NCI-H128 (cell line): ENCODE results near the gene PKHD1.
"Not testable (repeated sequence)": the region's sequence is repeated elsewhere in the genome, so short reads cannot be mapped to it uniquely, and the experiment has no call there.

Experiments used
- DNase-seq: peaks from one replicate; lab custom pipeline; 2025; ENCODE audit not compliant: unreplicated experiment; lab: John Stamatoyannopoulos, UW

Gene PKHD1

DNA sequence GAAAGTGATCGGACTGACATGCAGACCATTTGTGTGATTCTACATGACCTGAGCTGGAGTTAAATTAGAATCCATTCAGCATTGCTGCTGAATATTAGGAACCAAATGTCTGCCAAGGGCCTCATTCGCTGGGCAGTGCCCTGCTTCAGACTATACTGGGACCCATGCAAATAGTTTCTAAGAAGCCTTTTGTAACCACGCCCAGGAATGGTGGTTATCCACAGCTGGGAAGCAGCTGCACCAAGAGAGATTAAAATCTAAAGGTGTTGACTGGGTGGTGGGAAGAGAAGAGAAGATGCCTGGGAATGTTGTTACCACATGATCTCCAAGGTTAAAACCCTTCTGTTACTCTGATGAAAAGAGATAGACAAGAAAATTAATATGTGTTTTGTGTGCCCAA is 156.8 kb downstream of the PKHD1 start:
- no peak for DNase-seq

DNA sequence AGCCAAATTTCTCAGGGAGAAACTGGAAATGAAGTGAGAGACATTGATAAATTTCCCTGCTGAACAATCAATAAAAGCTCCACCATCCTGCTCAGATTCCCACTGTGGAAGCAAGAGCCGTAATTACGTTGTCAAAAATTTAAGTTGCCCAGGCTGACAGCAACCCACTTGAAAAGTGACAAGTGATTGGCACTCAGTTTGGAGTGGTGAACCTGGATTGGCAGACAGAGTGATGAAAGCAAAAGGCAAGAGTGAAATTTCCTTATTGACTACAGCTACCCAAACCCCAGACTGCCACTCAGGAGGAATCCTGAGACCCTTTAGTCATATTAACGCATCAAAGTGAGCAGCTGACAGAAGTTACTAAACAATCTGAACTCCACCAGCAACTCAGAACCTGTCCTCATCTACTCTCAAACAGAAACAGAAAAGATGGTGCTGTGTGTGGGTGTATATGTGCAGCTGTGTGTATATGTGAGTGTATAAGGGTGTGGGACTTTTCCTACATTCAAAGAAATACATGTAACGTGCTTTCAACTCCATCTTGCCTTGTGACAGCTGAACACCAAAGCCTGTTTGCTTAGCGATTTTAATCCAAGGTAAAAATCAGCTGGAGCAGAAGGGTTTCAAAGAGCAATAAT is 157.4 kb downstream of the PKHD1 start:
- no peak for DNase-seq

DNA sequence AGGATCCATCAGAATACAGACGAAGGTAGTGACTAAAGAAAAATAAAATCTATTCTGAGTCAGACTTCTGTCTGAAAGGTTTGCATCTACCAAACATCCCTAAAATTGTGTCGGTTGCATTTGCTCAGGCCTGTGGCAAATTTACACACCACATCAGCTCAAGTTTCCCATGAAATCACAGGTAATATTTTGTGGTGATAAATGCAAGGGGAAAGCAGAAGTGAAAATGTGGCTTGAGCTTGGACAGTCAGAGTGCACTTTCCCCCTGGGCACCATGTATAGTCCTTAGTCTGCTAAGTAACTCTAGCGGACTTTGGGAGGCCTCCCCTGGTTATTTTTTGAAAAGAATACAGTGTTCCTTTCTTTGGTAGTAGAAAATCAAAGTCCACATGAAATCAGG is 159.1 kb downstream of the PKHD1 start:
- DNase-seq = no peak

DNA sequence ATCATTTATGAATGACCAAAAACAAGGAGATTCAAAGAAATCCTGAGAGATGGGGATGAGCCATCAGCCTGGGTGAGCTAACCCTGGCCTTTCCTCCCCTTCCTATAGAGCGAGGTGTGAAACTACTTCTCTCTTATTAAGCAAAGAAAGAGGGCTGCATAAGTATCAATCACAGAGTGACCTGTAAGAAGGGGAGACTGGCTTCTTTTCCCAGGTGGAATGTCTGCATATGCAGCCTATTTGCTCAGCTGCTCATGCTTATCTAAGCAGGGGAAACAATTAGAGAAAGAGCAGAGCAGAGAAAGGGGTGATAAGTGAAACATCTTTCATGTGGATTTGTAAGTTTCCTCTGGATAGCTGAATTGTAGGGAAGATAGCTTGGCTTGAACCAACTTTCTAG is 160.0 kb downstream of the PKHD1 start:
- DNase-seq = no peak

DNA sequence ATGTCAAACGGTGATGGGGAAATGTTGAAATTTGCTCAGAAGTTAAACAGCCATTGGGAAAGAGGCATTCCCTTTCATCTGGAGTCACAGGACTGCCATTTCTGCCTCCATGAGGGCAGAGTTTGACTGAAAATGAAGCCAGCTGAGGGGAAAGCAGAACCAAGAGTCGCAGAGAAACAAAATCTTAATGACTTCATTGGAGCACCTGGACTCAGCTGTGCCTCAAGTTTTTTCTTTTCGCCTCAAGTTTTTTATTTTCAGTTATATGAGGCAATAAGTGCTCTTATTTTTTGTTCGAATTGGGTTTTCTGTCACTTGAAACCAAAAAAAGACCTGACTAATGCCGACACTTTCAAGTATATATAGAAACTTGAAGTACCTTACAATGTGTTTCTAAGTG is 161.3 kb downstream of the PKHD1 start:
- no peak for DNase-seq

DNA sequence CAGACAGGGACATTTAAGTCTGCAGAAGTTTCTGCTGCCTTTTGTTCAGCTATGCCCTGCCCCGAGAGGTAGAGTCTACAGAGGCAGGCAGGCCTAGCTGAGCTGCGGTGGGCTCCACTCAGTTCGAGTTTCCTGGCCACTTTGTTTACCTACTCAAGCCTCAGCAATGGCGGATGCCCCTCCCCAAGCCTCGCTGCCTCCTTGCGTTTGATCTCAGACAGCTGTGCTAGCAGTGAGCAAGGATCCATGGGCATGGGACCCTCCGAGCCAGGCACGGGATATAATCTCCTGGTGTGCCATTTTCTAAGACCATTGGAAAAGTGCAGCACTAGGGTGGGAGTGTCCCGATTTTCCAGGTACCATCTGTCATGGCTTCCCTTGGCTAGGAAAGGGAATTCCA is 164.9 kb downstream of the PKHD1 start:
- not testable (repeated sequence) for DNase-seq

DNA sequence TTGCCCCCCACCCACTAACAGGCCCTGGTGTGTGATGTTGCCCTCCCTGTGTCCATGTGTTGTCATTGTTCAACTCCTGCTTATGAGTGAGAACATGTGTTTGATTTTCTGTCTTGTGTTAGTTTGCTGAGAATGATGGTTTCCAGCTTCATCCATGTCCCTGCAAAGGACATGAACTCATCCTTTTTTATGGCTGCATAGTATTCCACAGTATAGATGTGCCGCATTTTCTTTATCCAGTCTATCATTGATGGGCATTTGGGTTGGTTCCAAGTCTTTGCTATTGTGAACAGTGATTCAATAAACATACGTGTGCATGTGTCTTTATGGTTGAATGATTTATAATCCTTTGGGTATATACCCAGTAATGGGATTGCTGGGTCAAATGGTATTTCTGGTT is 169.1 kb downstream of the PKHD1 start:
- not testable (repeated sequence) for DNase-seq

DNA sequence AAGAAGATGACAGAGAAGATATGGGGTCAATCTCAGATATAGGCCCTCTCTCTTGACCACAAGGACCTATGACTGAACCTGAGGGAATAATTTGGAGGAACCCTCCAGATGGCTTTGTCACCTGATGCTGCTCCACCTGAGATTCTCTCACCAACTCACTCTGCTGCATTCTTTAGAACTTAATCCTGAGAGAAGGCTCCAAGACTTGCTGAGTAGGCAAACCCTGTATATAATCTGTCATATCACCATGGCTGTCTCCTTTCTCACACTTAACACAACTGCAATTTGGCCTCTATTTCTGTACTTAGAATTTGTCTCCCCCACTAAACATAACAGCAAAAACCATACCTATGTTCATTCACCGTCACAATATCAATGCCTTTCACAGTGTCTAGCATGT is 172.3 kb downstream of the PKHD1 start:
- DNase-seq = no peak

DNA sequence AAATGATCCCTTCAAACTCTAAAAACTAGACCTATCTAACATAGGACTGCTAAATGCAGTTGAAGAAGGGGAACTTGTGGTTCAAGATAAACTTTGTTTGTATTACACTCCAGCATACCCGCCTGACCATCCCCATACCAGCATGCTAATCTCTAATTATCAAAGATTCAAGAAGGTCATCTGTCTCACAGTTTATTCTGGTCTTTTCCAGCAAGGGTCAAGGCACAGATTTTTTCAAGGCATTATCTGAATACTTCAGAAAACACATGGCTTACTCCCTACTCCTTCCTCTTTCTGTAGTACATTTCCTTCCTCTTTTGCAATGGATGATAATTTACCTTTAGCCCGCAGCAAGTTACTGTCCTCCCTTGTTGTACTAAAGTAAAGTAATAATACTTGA is 174.1 kb downstream of the PKHD1 start:
- no peak for DNase-seq

DNA sequence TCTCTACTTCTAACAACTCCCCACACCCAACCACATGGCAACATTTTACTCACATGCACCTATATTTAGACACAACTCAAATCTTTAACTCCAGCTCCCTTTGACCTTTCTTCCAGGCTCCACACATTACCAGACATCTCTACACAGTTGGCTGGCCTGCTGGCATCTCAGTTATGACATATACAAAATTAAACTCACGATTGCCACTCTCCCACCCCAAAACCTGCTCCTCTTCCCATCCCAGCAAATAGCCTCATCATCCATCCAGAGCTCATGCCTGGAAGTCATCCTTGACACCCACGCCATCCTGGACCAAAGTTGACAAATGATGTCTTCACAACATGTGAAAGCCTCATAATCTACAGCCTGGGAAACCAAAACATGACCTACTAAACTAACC is 176.6 kb downstream of the PKHD1 start:
- no peak for DNase-seq

DNA sequence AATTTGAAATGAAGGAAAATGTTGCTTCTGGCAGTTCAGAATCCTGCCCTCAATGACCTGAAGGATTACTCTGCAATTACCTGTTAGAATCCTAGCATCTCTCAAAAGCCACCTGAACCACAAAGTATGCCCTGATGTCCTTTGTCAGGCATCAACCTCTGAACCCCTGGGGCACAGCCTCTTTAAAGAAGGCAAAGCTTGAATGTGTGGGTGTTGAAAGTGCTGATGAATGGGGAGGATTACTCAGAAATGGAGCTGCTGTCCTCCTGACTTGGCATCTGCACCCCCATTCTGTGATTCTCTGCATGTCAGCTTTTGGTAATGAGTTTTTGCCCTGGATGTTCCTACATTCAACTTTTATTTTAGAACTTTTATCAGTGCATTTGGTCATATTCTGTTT is 179.2 kb downstream of the PKHD1 start:
- DNase-seq = no peak

DNA sequence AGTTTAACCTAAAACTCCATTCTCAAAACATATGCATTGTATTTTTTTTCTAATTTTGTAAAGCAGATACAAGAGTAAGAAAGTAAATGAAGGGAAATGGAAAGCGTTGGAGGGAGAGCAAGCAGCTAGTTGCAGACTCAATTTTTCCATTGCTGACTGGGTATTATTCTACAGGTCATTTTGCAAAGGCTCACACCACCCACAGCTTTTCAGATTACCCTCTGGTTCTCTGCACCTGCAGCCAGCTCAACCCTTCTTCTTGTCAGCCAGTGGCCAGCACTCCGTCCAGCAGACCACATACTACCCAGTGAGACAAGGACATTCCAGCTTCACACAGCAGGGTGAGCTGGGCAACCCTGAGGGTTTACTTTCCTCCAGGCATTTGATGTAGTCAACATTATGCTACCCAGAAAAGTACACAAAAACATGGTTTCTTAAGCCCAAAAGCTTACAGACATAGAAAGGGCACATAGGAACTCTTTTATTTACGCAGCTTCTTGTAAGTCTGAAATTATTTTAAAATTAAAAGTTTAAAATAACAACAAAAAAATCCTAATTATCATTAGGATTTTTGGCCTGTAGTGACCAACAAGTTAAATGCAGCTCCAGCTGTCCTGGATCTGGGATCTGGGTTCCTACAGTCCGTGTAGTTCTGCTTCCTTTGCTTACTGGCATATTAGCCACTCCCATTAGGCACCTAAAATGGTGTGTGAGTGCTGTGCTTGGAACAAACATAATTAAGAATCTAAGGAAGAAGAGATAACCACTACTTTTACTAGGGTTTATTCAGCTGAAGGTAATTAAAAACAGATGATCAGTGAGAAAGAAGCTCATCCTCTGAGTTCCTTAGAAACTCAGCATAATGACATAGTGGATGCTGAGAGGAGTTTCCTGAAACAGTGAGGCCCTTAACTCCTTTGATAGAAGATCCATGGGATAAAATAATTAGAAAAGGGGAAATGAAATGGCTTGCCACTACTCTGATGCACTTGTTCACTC is 185.3 kb downstream of the PKHD1 start:
- no peak for DNase-seq

DNA sequence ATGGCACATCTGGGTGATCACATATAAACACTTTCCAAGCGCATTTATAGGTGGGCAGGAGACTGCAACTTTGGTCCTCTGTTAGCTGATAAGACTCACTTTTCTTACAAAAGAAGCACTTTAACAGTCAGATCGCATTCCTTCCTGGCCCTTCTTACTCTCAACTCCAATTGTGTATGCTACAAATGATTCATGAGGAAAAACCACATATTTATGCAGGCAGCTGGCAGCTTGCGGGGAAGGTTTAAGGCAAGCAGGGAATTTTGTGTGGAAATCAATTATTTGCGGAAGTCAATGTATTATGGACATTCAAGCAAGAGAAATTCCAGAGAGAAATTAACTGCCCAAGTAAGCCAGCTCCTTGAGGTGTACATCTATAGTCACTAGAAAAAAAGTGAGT is 194.0 kb downstream of the PKHD1 start:
- no peak for DNase-seq

DNA sequence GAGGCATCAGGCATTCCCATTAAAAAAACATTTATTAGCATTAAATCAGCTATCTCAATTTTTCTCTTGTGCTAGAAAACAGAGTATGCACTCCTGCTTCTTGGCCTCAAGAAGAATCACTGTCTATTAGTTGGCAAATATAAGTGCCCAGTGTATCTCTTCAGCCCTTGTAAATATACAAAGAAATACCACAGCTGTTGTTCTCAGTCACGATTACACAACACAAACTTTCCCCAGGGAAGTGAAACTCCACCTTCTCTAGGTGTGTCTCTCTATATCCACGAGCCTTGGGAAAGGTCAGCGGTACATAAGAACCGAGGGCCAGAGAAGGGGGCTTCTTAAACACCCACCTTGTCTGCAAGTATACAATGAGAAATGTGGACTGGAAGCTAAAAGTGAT is 194.7 kb downstream of the PKHD1 start:
- no peak for DNase-seq

DNA sequence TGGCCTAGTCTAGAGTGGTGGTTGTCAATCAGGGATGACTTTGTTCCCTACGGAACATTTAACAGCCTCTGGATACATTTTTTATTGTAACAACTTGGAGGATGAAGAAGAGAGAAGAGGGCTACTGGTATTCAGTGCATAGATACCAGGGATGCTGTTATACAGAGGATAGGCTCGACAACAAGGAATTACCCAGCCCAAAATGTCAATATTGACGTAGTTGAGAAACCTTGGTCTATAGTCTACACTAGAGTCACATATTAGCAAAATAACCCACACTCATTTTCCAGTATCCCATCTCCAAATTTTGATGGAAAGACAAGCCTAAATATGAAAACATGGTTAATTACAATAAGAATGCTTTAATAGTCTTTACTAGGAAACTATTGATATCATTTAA is 195.1 kb downstream of the PKHD1 start:
- DNase-seq = no peak

DNA sequence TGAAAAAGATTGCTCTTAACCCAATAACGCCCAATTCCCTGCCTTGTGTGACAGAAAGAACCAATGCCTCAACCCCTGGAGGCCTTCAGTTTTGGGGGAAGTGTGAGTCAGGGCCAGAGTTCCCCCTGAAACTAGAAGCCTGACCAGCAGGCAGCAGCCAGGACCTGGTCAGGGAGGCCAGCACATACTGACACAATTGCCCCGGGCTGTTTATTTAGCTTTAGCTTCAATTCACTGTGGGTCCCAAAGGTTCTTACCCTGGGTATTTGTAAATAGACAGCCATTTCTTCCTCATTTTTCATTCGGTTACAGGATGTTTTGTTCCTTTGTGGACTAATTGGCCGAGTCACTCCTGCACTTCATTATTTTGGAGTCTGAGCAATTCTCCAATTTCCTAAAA is 195.6 kb downstream of the PKHD1 start:
- no peak for DNase-seq

DNA sequence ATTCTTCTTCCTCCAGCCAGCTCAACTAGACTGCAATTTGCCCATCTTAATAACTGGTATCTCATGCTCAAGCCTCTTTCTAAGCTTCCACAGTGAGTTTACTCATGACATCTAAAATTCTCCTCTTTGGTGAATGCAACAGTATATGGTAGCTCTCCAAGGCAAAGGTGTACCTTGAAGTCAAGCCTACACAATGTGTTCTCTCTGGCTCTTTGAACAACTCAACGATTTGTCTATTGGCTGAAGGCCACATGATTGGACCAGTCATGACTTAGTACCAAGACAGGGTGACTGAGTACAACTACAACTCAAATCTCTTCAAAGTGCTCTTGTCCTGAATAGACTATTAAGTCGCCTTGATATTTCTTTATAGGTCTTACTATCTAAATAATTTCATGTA is 199.6 kb downstream of the PKHD1 start:
- DNase-seq = no peak

DNA sequence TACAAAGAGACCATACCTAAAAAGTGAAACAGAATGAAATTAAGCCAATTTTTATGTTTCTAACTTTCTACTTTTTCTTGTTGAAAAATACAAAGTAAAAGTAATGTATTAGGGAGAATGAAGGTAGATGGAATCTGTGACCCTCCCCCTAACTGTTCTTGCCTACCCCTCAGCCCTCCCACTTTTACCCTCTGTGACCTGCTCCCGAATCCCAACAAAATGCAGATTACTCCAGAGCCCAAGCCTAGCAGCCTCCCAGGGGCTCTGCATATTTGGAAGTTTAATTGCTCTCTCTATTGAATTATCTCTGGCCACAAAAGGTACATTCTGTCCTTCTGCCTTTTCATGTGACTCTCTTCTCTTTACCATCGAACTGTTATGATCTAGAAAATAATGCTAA is 201.5 kb downstream of the PKHD1 start:
- DNase-seq = no peak

DNA sequence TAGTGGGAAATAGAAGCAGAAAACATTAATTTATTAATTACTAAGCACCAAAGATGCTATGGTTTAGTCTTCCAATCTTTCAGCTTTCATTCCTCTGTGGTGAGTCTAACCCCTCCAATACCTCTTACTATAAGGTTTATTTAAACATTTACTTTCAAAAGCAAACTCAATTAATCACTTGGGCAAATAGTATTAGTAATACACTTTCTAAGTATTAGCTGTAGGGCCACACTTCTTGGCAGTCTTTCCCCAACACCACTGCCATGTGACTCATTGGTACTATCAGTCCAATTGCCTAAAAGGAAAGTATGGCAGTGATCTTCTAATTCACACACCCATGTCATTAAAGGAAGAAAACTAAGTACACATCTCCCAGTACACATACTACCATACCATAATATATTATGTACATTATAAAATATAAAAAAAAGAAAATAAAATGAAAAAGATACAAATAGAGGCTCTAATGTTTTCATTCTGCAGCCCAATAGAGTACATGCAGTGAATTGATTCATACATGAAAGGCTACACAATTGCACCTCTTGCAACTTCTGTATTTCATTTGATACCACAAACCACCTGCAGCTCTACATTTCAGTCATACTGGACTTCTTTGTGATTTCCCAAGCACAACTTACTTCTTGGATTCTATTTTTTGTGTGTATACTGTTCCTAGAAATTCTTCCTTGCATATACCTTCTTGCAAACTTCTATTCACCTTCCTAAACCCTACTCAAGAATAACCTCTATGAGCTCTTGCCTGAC is 218.6 kb downstream of the PKHD1 start:
- no peak for DNase-seq

DNA sequence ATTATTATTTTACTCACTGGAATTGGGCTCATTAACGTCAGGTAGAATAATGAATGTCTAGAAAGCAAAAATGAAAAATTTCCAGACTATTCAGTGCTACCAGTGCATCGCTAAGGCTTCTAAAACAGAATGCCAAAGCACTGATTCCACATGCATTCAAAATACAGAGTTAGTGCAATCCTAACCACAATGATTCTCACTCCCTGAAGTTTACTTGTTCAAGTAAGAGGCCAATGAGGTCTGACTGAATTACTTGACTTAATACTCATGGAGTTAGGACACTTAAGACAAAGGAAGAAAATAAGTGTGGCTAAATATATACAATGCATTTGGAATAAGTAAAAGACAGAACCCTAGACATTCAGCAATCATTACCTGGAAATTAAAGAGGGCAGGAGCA is 220.5 kb downstream of the PKHD1 start:
- no peak for DNase-seq

DNA sequence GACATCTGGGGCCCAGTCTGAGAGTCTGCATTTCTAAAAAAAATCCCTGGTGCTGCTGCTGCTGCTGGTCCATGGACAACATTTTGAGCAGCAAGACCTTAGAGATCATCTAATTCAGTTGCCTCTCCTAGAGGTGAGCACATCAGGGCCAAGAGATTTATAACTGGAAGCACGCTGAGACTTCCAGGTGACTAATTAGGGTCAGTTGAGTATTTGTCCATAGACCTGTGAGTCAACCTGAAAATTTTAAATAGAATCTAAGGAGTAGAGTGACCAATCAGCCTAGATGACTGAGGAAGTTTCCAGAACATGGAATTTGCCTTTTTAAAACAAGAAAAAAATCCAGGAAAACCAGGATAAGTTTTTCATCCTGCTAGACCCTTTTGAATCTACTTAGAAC is 221.4 kb downstream of the PKHD1 start:
- DNase-seq = no peak

DNA sequence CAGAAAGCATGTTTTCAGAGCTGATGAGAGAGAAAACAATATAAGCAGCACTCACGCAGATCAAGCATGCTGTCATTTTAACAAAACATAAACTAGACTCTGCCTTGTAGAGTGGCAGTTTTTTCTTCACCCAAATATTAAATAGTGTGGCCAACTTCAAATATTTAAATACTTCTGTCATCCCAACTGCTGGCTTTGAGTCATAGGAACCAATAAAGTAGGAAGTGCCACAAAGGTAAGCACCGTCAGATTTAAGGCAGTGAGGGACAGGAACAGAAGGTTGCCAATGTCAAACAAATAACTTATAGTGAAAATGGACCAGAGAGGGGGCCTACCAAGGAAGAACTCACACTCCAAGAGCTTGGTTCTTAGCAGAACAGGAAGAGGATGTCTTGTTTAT is 222.2 kb downstream of the PKHD1 start:
- DNase-seq = no peak
